OCI-LY3 (cell line): ENCODE measurements around the gene CCT3.

Experiments
- CTCF ChIP-seq: fragments of 200-600, 300-600 bp; sonication (generic); IDR thresholded peaks from 2 replicates; pipeline ENCODE4 v1.5.1; 2014; ENCODE audit warnings: antibody characterized with exemption, low read length, low read depth
- EZH2phosphoT487 ChIP-seq: fragments of 200-600 bp; shearing (Covaris generic); IDR thresholded peaks from 2 replicates; pipeline ENCODE4 v1.6.1; 2018; ENCODE audit warnings: antibody characterized with exemption, mixed run types, low read depth

- TF ChIP-seq CTCF = no peak
- no peak for TF ChIP-seq EZH2phosphoT487
These were observed 67.8 kb downstream of the CCT3 start for GRCh38 chr1:156270314-156270713.
